Activated naive CD8-positive, alpha-beta T cell (primary cell): ENCODE data around the gene MDP1.
A peak's percentile ranks its signal among the peaks of the same experiment; 100 is the strongest.
"Not testable (repeated sequence)": the region's sequence is repeated elsewhere in the genome, so short reads cannot be mapped to it uniquely, and the experiment has no call there.

Source experiments
- H3K27ac Mint-ChIP-seq: one replicate; pipeline ENCODE4 v1.8.0; 2021; ENCODE audit warnings: mixed read lengths
- H3K27me3 Mint-ChIP-seq: one replicate; pipeline ENCODE4 v1.8.0; 2021; ENCODE audit warnings: mixed read lengths
- H3K36me3 Mint-ChIP-seq: one replicate; pipeline ENCODE4 v1.8.0; 2021; ENCODE audit warnings: mixed read lengths
- H3K4me1 Mint-ChIP-seq: one replicate; pipeline ENCODE4 v1.8.0; 2021; ENCODE audit warnings: low read depth, mixed read lengths
- H3K4me3 Mint-ChIP-seq: one replicate; pipeline ENCODE4 v1.8.0; 2021; ENCODE audit warnings: mild to moderate bottlenecking, mixed read lengths
- H3K9me3 Mint-ChIP-seq: one replicate; pipeline ENCODE4 v1.8.0; 2021; ENCODE audit warnings: low read depth, mixed read lengths

MDP1 gene

GRCh38 chr14:24203249-24203886 lies 12.5 kb downstream of the MDP1 start:
- H3K9me3 Mint-ChIP-seq, H3K4me3 Mint-ChIP-seq, H3K27me3 Mint-ChIP-seq, H3K27ac Mint-ChIP-seq: not testable (repeated sequence)
- peaks cover 42% of the 10 kb centered on the region for H3K4me1 Mint-ChIP-seq
- H3K36me3 Mint-ChIP-seq = peaks cover 20% of the 10 kb centered on the region

- not testable (repeated sequence) for H3K27me3 Mint-ChIP-seq, H3K9me3 Mint-ChIP-seq, H3K4me3 Mint-ChIP-seq, H3K27ac Mint-ChIP-seq
- peaks cover 40% of the 10 kb centered on the region for H3K4me1 Mint-ChIP-seq
- peaks cover 19% of the 10 kb centered on the region for H3K36me3 Mint-ChIP-seq
These were observed 13.3 kb downstream of the MDP1 start for GRCh38 chr14:24202538-24202937.

GRCh38 chr14:24198814-24199524 lies 16.9 kb downstream of the MDP1 start:
- peak overlapping the region; percentile 50 for H3K27ac Mint-ChIP-seq
- peaks cover 39% of the 10 kb centered on the region for H3K4me1 Mint-ChIP-seq
- H3K4me3 Mint-ChIP-seq = peak overlapping the region; percentile 66
- H3K36me3 Mint-ChIP-seq = peaks cover 19% of the 10 kb centered on the region
- H3K9me3 Mint-ChIP-seq = no peaks in the 10 kb centered on the region
- no peaks in the 10 kb centered on the region for H3K27me3 Mint-ChIP-seq

- Mint-ChIP-seq H3K27me3 (no peaks in the 10 kb centered on the region), H3K4me1 (peaks cover 49% of the 10 kb centered on the region), H3K4me3 (peak overlapping the region; percentile 91), H3K36me3 (peaks cover 19% of the 10 kb centered on the region), H3K27ac (peak overlapping the region; percentile 77), H3K9me3 (no peaks in the 10 kb centered on the region)
These were observed 18.8 kb downstream of the MDP1 start for GRCh38 chr14:24197056-24197450.

- Mint-ChIP-seq H3K4me3 (peak overlapping the region; percentile 91), H3K4me1 (peaks cover 51% of the 10 kb centered on the region), H3K27ac (peak overlapping the region; percentile 97), H3K36me3 (peaks cover 15% of the 10 kb centered on the region), H3K9me3 (no peaks in the 10 kb centered on the region), H3K27me3 (no peaks in the 10 kb centered on the region)
These were observed 19.5 kb downstream of the MDP1 start for GRCh38 chr14:24196071-24197055.

GRCh38 chr14:24195186-24196070 lies 20.4 kb downstream of the MDP1 start, which contains the start of gene TM9SF1:
Gene TM9SF1 (minus strand): TSS chr14:24195441. CDS start chr14:24195019, 422 bp downstream.
- Mint-ChIP-seq H3K27ac (peak within 1 kb of the TSS; percentile 97), H3K4me1 (peaks cover 54% of the 10 kb centered on the region), H3K36me3 (peaks cover 14% of the 10 kb centered on the region), H3K27me3 (no peaks in the 10 kb centered on the region), H3K9me3 (no peaks in the 10 kb centered on the region), H3K4me3 (peak within 1 kb of the TSS; percentile 91)

- Mint-ChIP-seq H3K27ac (peak overlapping the region; percentile 97), H3K36me3 (peaks cover 14% of the 10 kb centered on the region), H3K4me1 (peaks cover 58% of the 10 kb centered on the region), H3K4me3 (peak overlapping the region; percentile 91), H3K27me3 (no peaks in the 10 kb centered on the region), H3K9me3 (no peaks in the 10 kb centered on the region)
These were observed 21.0 kb downstream of the MDP1 start for GRCh38 chr14:24194873-24195185.

- peaks cover 14% of the 10 kb centered on the region for H3K36me3 Mint-ChIP-seq
- peaks cover 59% of the 10 kb centered on the region for H3K4me1 Mint-ChIP-seq
- H3K27ac Mint-ChIP-seq = peak overlapping the region; percentile 97
- peak overlapping the region; percentile 91 for H3K4me3 Mint-ChIP-seq
- H3K27me3 Mint-ChIP-seq = no peaks in the 10 kb centered on the region
- no peaks in the 10 kb centered on the region for H3K9me3 Mint-ChIP-seq
These were observed 21.5 kb downstream of the MDP1 start for GRCh38 chr14:24194186-24194872.

GRCh38 chr14:24192933-24193332 lies 22.9 kb downstream of the MDP1 start:
- peaks cover 13% of the 10 kb centered on the region for H3K36me3 Mint-ChIP-seq
- H3K27ac Mint-ChIP-seq = peak overlapping the region; percentile 46
- H3K27me3 Mint-ChIP-seq = no peaks in the 10 kb centered on the region
- H3K4me1 Mint-ChIP-seq = peaks cover 55% of the 10 kb centered on the region
- no peaks in the 10 kb centered on the region for H3K9me3 Mint-ChIP-seq
- H3K4me3 Mint-ChIP-seq = peak overlapping the region; percentile 44

- Mint-ChIP-seq H3K4me3 (no peak overlapping the region), H3K9me3 (no peaks in the 10 kb centered on the region), H3K36me3 (peaks cover 18% of the 10 kb centered on the region), H3K4me1 (peaks cover 52% of the 10 kb centered on the region), H3K27me3 (no peaks in the 10 kb centered on the region), H3K27ac (no peak overlapping the region)
These were observed 25.4 kb downstream of the MDP1 start for GRCh38 chr14:24190416-24190815.

- H3K27me3 Mint-ChIP-seq = no peaks in the 10 kb centered on the region
- H3K36me3 Mint-ChIP-seq = peaks cover 18% of the 10 kb centered on the region
- H3K4me3 Mint-ChIP-seq = peak overlapping the region; percentile 93
- H3K9me3 Mint-ChIP-seq = no peaks in the 10 kb centered on the region
- peaks cover 48% of the 10 kb centered on the region for H3K4me1 Mint-ChIP-seq
- peak overlapping the region; percentile 90 for H3K27ac Mint-ChIP-seq
These were observed 26.4 kb downstream of the MDP1 start for GRCh38 chr14:24189460-24189859.

- H3K27ac Mint-ChIP-seq = peak overlapping the region; percentile 90
- peak overlapping the region; percentile 93 for H3K4me3 Mint-ChIP-seq
- peaks cover 44% of the 10 kb centered on the region for H3K4me1 Mint-ChIP-seq
- H3K27me3 Mint-ChIP-seq = no peaks in the 10 kb centered on the region
- H3K9me3 Mint-ChIP-seq = no peaks in the 10 kb centered on the region
- H3K36me3 Mint-ChIP-seq = peaks cover 17% of the 10 kb centered on the region
These were observed 26.8 kb downstream of the MDP1 start for GRCh38 chr14:24189059-24189375.

GRCh38 chr14:24188251-24189058 lies 27.4 kb downstream of the MDP1 start, which contains the start of gene IPO4:
Gene IPO4 (minus strand): TSS chr14:24188816. CDS start chr14:24188787, 29 bp downstream.
- H3K4me3 Mint-ChIP-seq = peak within 1 kb of the TSS; percentile 93
- H3K9me3 Mint-ChIP-seq = no peaks in the 10 kb centered on the region
- H3K4me1 Mint-ChIP-seq = peaks cover 41% of the 10 kb centered on the region
- peaks cover 15% of the 10 kb centered on the region for H3K36me3 Mint-ChIP-seq
- H3K27ac Mint-ChIP-seq = peak within 1 kb of the TSS; percentile 90
- H3K27me3 Mint-ChIP-seq = no peaks in the 10 kb centered on the region
